ENCODE data around the gene PLAAT1.
A peak's percentile ranks its signal among the peaks of the same experiment; 100 is the strongest.

The PLAAT1 gene

DNA sequence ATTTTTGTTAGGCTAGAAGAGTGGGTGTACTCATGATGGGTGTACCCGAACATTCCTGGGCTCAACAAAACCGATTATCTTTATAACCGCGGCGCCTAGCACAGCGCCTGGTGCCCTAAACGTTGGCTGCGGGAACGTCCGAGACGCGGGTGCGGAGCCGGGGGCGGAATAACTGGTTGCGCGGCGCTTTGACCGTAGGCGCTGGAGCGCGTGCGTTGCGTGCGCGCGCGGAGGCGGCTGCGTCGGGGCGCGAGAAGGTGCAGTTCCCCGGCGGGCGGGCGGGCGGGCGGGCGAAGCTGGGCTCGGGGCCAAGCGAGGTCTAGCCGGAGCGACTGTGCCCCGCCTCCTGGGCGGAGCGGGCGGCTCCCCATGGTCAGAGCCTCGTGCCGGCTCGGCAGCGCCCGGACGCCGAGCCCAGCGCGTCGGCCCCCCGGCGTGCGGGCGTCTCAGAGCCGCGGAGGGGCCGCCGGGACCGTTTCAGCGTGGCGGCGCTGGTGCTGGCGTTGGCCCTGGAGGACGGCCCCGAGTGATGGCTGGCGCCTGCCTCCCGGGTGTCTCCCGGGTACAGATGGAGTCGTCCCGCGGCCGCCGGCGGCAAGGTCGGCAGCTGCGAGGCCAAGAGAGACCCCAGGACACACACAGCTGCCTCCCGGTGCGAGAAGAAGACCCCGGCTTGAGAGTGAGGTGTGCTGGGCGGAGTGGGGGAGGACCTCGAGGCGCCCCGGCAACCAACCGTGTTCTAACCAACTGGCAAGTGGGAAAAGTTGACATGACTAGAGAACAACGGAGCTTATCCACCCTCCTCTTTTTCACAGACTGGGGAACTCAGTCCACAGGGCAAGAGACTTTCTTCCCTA lies at the start of gene PLAAT1:
Gene PLAAT1, plus strand, starts transcription at position 373 of the 857 bp plus-strand sequence. CDS start 14,429 bp downstream, outside the sequence.
- intact Hi-C loops (cut with DNase I): no loop called here
- peak in 41 of 42 donors; percentile 5 to 82 (median 62) for DNase-seq

DNA sequence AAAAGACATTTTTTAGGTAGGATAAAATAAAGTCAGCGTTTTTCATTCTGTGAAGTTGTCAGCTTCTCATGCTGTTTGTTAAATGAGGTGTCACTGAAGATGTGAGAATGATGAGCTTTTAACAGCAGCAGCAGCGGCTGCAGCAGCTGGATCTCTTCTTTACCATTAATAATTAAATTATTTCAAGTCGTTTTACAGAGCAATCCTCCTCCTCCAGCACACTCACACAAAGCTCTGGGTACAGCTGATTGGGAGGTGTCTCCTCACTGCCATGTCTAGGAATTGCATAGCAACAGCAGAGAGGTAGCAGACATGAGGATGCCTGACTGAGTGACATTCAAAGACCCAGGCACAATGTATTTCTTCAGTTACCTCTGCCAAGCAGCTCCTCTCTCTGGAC lies 46.7 kb upstream of the PLAAT1 start:
- intact Hi-C loops (cut with DNase I): no loop called here
- DNase-seq: peak in 30 of 42 donors; percentile 2 to 68 (median 34)

DNA sequence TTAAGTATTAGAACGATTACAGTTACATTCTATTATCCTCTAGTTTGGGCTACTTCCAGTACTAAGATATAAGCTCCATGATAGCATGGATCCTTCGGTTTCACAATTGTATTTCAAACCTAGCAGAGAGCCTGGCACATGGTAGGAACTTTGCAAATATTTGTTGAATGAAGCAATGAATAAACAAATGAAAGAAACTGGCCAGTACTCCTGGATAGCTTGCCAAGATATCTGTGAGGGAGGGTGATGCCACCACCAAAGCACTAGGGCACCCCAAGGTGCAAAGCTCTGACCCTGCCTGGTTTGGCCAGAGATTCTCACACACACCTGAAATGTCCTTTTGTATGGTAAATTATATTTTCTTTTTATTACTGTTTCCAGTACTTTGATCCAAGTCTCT lies 44.3 kb upstream of the PLAAT1 start:
- intact Hi-C loops (cut with DNase I): no loop called here
- DNase-seq: no peak

DNA sequence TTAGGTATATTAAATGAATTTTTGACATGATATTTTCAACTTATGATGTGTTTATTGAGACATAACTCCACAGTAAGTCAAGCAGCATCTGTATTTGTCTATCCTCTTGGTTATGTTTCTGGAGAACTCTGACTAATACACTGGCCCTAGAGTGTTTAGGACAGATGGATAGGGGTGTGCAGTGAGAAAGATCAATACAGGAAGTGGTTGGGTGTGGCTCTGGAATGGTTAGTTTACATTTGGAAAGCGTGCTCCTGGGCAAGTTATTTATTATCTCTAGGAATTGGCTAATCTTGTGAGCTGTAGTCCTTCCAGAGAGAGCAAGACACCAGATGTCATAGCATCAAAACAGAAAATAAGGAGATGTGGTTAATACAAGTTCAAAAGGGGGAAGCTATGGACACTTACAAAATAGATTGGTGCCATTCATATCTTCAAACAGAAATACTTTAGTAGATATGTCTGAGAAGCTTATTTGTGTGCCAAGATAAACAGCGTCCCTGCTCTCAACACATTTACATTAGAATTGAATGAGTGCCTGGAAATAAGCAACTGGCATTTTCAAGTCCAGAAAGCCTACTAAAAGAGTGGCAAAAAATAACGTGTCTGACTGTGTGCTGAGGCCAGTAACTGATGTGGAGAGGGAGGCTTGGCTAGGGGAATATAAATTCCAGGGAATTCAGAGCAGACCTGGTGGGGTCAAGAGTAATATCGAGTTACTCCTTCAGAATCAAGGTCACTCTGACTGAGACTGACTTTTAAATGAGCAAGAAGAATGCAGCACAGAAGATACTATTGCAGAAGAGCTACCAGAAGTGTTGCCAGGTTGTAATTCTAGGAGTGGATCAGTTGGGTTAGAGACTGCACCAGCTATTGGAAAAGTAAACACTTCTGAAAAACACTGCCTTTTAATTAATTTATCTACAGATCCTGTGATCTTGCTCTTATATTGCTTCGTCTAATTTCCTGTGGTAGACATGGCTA lies 33.4 kb upstream of the PLAAT1 start:
- no peak for DNase-seq
- intact Hi-C loops (cut with DNase I): no loop called here

DNA sequence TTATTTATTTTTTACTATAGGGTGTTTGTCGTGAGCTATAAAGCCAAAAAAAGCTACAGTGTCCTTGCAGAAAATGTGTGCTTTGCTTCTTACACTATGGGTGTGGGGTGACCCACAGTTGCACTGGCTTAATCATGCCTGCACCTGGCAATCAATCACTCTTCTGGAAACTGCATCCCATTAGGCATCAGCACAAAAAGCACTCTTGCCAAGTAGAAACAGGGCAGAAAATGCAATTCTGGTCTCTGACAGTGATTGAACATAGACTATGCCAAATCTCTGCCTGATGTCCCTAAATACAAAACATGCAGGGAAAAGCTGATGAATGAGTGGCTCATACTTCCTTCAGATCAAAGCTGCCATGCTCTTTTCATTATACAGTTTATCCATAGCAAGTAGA lies 30.4 kb upstream of the PLAAT1 start:
- no peak for DNase-seq
- intact Hi-C loops (cut with DNase I): no loop called here

DNA sequence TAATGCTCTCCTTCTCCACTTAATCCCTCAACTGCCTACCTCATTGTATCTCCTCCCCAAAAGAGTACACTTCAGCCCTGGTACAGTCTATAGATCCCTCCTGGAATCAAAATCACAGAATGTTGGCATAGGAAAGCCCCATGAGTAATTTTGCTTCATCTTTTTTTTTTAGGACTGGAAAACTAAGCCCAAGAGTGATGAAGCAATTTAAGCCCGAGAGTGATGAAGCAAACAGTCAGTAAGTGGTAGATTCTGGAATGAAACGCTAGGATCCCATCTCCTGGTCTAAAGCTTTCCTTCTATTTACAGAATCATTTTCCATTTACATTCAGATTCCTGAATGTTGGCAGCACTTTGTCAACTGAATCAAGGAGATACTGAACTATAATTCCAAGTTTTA lies 29.8 kb upstream of the PLAAT1 start:
- intact Hi-C loops (cut with DNase I): no loop called here
- DNase-seq: no peak

DNA sequence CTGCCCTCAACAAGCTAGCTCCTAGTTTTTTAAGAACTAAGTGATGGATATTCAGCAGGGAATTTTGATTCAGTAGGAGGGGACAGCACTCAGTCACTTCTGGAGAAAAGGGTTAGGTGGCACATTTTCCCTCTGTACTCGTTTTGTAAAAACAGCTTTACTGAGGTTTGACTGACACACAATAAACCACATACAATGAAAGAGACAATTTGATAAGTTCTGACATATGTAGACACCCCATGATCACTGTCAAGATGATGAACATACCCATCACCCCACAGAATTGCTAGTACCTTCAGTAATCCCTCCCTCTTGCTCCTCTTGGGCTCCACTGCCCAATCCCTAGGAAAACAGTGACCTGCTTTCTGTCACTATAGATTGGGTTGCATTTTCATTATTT lies 29.0 kb upstream of the PLAAT1 start:
- intact Hi-C loops (cut with DNase I): no loop called here
- DNase-seq: no peak

DNA sequence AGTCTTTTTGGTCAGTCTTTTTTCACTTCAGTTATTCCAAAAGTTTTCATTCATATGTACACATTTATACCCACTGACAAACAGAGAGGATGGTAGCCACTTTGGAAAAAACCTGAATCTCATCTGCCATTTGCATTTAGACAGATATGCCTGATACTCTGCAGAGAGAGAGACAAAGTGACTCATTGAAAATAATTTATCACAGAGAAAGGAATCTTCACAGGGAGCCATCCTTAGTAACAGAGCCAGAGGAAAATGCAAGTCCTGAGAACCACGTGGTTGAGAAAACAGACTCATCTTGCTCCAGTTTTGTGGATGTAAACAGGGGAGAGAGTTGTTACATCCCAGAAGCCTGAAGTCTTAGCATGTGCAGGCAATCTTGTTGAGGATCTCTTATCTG lies 28.2 kb upstream of the PLAAT1 start:
- intact Hi-C loops (cut with DNase I): no loop called here
- DNase-seq: no peak

DNA sequence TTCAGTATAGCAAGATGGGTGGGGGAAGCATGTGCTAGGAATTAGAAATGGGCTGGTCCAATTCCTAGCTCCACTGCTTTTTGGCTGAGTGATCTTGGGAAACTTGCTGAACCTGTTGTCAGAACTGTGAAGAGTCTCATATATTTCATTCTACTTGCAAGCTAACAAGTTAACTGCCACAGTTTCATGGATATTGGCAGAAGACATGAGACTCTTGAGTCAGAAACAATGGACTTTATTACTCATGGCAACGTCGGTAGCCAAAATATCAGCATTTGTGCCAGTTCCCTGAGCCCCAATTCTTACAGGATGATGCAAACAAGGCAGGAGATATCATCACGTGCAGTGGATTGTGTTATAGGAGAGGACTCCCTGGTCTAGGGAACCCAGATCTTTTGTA lies 26.6 kb upstream of the PLAAT1 start:
- DNase-seq: no peak
- intact Hi-C loops (cut with DNase I): no loop called here

DNA sequence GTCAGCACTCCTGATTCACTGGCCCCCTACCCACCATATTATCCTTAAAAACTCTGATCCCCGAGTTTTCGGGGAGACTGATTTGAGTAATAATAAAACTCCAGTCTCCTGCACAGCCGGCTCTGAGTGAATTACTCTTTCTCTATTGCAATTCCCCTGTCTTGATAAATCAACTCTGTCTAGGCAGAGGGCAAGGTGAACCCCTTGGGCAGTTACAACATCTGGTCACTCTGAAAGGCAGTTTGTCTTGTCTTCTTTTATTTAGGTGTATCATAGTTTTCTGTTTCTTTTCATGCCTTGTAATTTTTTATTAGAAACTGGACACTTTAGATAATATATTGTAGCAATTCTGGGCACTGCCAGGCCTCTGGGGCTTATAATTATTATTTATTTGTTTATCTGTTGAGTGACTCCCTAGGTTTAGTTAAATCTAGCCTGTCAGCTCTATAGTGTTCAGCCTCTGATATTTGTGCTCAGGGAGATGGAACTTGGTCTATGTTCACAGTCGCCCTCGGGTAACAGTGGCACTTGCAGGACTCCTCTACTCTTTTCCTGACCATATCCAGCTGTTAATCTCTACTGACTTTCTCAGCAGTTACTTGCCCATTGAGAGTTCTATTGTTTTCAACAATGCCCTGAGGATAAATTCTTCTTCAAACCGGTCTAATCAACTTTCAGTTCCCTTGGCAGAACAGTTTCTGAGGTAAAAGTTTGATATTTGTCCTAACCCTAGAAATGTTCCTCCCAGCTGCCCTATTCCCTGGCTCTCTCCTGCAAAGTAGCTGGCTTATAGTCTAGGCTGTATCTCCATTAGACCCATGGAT lies 15.5 kb upstream of the PLAAT1 start:
- no peak for DNase-seq
- intact Hi-C loops (cut with DNase I): no loop called here

DNA sequence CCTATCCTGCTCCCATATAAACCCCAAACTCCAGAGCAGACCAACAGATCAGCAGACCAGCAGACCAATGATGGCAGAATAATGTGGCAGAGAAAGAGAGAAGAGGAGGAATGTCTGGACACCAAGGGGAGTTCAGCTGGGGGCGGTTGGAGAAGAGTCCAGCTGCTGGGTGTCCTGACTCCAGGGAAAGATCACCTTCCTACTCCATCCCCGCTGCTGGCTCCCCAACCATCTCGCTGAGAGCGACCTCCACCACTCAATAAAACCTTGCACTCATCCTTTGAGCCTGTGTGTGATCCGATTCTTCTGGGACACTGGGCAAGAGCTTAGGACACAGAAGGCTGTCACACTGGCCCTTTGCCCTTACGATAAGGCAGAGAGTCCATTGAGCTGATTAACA lies 12.8 kb upstream of the PLAAT1 start:
- no peak for DNase-seq
- intact Hi-C loops (cut with DNase I): no loop called here

DNA sequence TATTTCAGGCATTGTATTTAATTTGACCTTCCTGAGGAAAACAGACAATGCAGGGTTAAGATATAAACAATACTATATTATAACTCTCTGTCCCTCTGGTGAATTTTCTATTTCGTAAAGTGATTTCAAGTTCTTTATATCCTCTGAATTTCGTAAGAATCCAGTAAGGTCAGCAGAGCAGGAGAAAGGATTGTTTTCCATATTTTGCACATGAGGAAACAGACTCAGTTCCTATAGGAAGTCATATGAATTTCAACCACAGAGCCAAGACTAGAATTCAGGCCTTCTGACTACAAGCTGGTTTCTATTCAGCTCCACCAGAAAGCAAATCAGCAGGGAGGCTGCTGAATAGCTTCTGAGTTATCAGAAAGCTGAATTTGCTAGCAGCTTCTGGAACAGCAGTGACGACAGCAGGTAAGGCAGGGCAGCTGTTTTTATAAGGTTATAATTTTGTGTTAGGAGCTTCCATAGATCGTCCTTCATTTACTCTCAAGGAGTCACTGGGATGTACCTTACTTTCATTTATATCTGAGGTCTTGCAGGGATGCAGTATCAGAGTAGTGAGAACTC lies 11.1 kb upstream of the PLAAT1 start:
- intact Hi-C loops (cut with DNase I): no loop called here
- DNase-seq: no peak

DNA sequence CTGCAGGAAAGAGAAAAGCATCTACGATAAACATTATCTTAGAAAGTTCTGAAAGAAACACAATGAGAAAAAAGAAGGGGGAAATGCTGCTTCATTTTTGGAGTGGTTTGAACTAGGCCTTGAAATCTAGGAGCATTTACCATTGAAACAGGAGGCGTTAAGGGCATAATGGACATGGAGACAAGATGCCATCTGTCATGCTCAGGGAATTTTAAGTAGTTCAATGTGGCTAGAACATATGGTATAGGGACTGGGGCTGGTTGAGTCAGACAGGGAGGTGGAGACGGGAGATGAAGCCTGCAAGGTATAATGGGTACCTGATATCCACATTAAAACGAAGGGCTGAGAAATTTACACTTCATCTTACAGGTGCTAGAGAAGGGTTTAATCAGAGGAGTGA lies 10.4 kb upstream of the PLAAT1 start:
- no peak for DNase-seq
- intact Hi-C loops (cut with DNase I): no loop called here

DNA sequence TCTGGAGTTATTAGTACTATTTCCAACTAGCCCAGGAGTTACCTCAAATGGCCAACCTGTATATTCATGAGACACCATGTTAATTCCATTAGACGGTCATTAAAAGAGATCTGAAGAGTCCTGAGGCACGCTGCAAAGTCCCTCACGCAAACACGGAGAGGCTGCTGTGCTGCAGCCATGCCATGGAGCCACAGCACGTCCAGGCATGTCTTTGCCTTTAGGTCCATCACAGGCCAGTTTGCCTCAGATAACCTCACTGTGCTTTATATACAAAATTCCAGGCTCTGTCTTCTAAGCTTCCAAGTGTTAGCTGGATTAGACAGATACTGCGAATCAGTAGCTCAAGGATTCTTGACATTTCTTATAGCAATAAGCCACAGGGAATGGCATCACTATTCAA lies 9.8 kb upstream of the PLAAT1 start:
- no peak for DNase-seq

DNA sequence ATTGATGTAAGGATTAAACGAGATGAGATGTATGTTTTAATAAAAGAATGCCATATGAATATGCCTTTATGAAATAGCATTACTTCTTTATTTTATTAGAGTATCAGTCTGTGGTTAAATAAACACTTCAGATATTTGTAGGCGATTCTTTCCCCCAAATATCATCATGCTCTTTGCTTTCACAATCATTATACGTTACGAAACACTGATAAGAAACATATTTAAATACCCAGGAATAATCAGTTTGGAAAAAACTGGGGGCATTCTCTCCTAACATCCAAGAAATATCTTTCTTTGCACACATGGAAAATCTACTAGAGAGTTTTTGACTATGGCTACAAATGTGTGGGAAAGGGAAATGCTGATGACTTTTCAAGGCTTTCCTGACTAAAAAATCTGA lies 4.4 kb upstream of the PLAAT1 start:
- intact Hi-C loops (cut with DNase I): no loop called here
- DNase-seq: no peak

More for the DNA sequence above, 9.8 kb upstream of the PLAAT1 start:
- intact Hi-C loops (cut with DNase I): no loop called here

DNA sequence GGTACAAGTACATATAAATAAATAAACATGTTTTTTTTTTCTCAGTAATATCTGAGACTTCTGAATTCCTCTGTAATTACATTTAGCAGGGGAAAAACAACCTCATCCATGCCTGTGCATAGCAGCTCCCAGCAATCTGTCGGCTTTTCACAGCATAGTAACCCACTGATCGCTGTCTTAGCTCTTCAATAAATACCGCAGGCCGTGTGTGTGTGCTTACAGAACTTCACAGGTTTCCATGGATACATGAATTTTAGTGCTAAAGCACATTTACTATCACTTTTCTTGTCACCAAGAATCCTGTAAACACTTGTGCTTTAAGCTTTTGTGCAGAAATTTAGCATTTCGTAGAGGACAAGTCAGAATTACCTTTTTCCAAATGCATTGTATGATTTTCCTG lies 4.0 kb upstream of the PLAAT1 start:
- DNase-seq: no peak
- intact Hi-C loops (cut with DNase I): no loop called here

DNA sequence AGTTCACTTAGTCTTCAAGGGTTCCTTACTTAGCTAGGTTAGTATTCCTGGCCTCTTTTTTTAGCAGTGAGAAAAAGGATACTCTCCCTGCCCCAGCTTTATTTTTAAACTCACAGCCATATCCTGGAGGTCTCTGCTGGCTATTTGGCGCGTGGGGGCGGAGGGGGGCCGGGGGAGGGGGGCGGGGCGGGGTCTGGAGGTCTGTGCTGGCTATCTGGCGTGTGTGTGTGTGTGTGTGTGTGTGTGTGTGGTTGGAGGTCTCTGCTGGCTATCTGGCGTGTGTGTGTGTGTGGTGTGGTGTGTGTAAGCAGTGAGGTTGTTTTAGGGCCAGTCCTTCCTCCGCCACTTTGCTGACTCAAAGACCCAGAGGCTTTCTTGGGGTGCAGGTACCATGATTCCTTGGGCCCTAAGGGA lies 579 bp upstream of the PLAAT1 start:
- intact Hi-C loops (cut with DNase I): no loop called here
- peak in 2 of 42 donors; percentile 9 to 20 for DNase-seq

DNA sequence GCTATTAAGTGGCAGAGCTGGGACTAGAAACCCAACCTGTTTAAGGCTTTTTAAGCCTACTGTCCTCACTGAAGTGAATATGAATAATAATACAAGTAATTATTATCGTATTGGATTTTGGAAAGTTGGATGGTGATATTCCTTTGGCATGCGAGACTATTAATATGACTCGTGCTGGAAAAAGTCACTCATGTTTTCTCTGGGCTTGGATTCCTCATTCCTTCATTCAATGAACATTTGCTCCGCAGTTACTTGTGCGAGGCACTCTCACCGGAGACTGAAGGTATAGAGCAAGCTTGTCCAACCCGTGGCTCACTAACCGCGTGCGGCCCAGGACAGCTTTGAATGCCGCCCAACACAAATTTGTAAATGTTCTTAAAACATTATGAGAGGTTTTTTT lies 694 bp downstream of the PLAAT1 start:
- peak in 3 of 42 donors; percentile 9 to 45 (median 15) for DNase-seq
- intact Hi-C loops (cut with DNase I): no loop called here

DNA sequence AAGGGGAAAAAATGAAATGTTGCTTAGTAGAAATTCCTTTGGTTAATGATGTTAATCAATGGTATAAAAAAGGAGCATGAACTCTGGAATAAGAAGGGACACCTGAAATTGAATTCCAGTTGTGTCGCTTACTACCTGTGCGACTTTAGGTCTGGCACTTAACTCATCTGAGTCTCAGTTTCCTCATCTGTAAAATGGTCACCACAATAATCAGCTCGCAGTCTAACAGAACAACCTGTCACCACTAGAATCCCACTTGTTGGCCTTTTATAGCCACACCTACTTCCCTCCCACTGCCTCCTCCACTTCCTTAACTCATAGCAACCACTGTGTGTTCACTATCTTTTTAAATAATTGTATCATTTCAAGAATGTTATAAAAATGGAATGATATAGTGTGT lies 2.5 kb downstream of the PLAAT1 start:
- intact Hi-C loops (cut with DNase I): no loop called here
- DNase-seq: no peak

All from head of caudate nucleus (tissue), 42 donors.